GM18517 (cell line): ENCODE data around the gene TOM1.
"Not testable (repeated sequence)": the region's sequence is repeated elsewhere in the genome, so short reads cannot be mapped to it uniquely, and the experiment has no call there.

Experiments used
- ATAC-seq: cut with Tn5 transposase; IDR thresholded peaks from one replicate; pipeline ENCODE4 v1.9.1; 2021; ENCODE audit warnings: mild to moderate bottlenecking, moderate library complexity; ENCODE audit not compliant: unreplicated experiment

The TOM1 gene

GRCh38 chr22:35393116-35394010, 93.7 kb downstream of the TOM1 start:
- ATAC-seq: no peak

GRCh38 chr22:35394011-35394312, 94.3 kb downstream of the TOM1 start:
- no peak for ATAC-seq

- ATAC-seq: no peak
Observed at GRCh38 chr22:35394810-35395563, 95.3 kb downstream of the TOM1 start.

GRCh38 chr22:35396622-35397021, 96.9 kb downstream of the TOM1 start:
- not testable (repeated sequence) for ATAC-seq

GRCh38 chr22:35397095-35397904, 97.6 kb downstream of the TOM1 start:
- ATAC-seq: no peak
